K562 treated with DMSO at 1 percent for 4 hours (cell line): Measurements from ENCODE around the gene SHOC2. TPM values are rescaled to one million over a fixed set of nuclear protein-coding genes. Genes with fewer than 3 reads are reported as not detected.

Experiments used
- total RNA-seq: library from RNA; unstranded; fragments of 300-600 nt; gene quantifications from 2 replicates; pipeline ENCODE4 v1.2.3, GENCODE V29; 2022; ENCODE audit not compliant: insufficient read depth

The SHOC2 gene
- 5.7 and 10.2 TPM in 2 replicates for total RNA-seq

GRCh38 chr10:110919349-110919931 is at the start of gene SHOC2:
Gene SHOC2 (plus strand): TSS chr10:110919604. CDS start chr10:110964359, 44,755 bp downstream.

GRCh38 chr10:110871298-110872084 is 47.9 kb upstream of the SHOC2 start, which contains the start of gene PDCD4:
Gene PDCD4 (plus strand): TSS chr10:110871928. CDS start chr10:110876028, 4,100 bp downstream.

GRCh38 chr10:110918643-110919348 is 608 bp upstream of the SHOC2 start, which contains the start of gene BBIP1:
Gene BBIP1 (minus strand): TSS chr10:110919180. CDS start chr10:110918157, 1,023 bp downstream.

Other genes with a start within 250 kb of the SHOC2 start
- 30.6 and 36.8 TPM in 2 replicates for gene PDCD4, start 47.7 kb upstream of the SHOC2 start, total RNA-seq
- gene BBIP1, start 424 bp upstream of the SHOC2 start, total RNA-seq = 8.5 and 14.0 TPM in 2 replicates
- gene ADRA2A, start 157.4 kb downstream of the SHOC2 start, total RNA-seq = not detected in 2 replicates